ENCODE measurements around the gene PKHD1.

DNA sequence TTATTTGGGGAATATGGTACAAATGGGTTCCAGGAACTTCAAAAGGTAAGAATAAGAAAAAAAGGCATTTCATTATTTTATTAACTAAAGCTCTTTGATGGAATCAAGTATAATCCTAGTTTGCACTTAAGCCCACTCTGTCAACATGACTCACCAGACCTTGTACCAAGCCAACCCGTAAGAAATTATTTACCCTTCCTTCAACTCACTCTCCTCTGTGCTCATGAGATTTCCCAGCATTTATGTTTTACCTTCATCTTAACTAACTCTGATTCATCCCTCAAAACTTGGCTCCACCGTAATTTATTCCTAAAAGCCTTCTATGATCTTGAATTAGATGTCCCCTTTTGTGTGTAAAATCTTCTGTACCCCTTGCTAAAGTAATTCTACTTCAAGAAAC lies 308.7 kb downstream of the PKHD1 start:
- TF ChIP-seq, protein P1, sequence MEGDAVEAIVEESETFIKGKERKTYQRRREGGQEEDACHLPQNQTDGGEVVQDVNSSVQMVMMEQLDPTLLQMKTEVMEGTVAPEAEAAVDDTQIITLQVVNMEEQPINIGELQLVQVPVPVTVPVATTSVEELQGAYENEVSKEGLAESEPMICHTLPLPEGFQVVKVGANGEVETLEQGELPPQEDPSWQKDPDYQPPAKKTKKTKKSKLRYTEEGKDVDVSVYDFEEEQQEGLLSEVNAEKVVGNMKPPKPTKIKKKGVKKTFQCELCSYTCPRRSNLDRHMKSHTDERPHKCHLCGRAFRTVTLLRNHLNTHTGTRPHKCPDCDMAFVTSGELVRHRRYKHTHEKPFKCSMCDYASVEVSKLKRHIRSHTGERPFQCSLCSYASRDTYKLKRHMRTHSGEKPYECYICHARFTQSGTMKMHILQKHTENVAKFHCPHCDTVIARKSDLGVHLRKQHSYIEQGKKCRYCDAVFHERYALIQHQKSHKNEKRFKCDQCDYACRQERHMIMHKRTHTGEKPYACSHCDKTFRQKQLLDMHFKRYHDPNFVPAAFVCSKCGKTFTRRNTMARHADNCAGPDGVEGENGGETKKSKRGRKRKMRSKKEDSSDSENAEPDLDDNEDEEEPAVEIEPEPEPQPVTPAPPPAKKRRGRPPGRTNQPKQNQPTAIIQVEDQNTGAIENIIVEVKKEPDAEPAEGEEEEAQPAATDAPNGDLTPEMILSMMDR (IDR thresholded peaks at IDR 0.05): no peak
- no peak for TF ChIP-seq POLR2A (IDR thresholded peaks at IDR 0.05)
